OCI-LY1 (cell line): ENCODE measurements around the gene PPP2R2B.

Source experiments
- H2AFZ ChIP-seq: fragments of 200-600 bp; sonication (generic), shearing (Covaris generic); 2 replicates; pipeline ENCODE4 v1.6.0; 2014; ENCODE audit warnings: antibody characterized with exemption, mild to moderate bottlenecking, low read length
- H3F3A ChIP-seq: fragments of 200-600 bp; sonication (generic), shearing (Covaris generic); 2 replicates; pipeline ENCODE4 v1.6.0; 2014; ENCODE audit warnings: mild to moderate bottlenecking, antibody characterized with exemption, low read length, moderate library complexity; ENCODE audit not compliant: insufficient read depth
- H3K27ac ChIP-seq: fragments of 200-600 bp; sonication (generic); 2 replicates; pipeline ENCODE4 v1.5.1; 2014; ENCODE audit warnings: low read length, mixed run types, mild to moderate bottlenecking, low read depth; ENCODE audit not compliant: poor library complexity, severe bottlenecking
- H3K27me3 ChIP-seq: fragments of 200-600 bp; sonication (generic); 2 replicates; pipeline ENCODE4 v1.6.0; 2014; ENCODE audit warnings: antibody characterized with exemption, mild to moderate bottlenecking, low read length, moderate library complexity; ENCODE audit not compliant: insufficient read depth
- H3K36me3 ChIP-seq: fragments of 200-600 bp; sonication (generic); 2 replicates; pipeline ENCODE4 v1.6.1; 2014; ENCODE audit warnings: mild to moderate bottlenecking, antibody characterized with exemption, low read length, moderate library complexity, mixed read lengths; ENCODE audit not compliant: insufficient read depth
- H3K4me1 ChIP-seq: fragments of 200-600 bp; sonication (generic); 2 replicates; pipeline ENCODE4 v1.5.1; 2014; ENCODE audit warnings: mild to moderate bottlenecking, low read length, moderate library complexity; ENCODE audit not compliant: insufficient read depth, severe bottlenecking
- H3K4me2 ChIP-seq: fragments of 200-600 bp; sonication (generic), shearing (Covaris generic); 2 replicates; pipeline ENCODE4 v1.6.1; 2014; ENCODE audit warnings: low read length
- H3K4me3 ChIP-seq: fragments of 200-600 bp; sonication (generic); 2 replicates; pipeline ENCODE4 v1.5.1; 2014; ENCODE audit warnings: low read length, low read depth, mild to moderate bottlenecking, mixed read lengths; ENCODE audit not compliant: poor library complexity, severe bottlenecking
- H3K79me2 ChIP-seq: fragments of 200-600 bp; shearing (Covaris generic); 2 replicates; pipeline ENCODE4 v1.6.1; 2016; ENCODE audit warnings: mixed run types, low read length, mixed read lengths; ENCODE audit not compliant: insufficient read depth
- H3K9ac ChIP-seq: fragments of 200-600 bp; sonication (generic), shearing (Covaris generic); 2 replicates; pipeline ENCODE4 v1.6.1; 2014; ENCODE audit warnings: mild to moderate bottlenecking, low read length, mixed read lengths
- H3K9me2 ChIP-seq: fragments of 200-600 bp; sonication (generic), shearing (Covaris generic); 2 replicates; pipeline ENCODE4 v1.6.1; 2014; ENCODE audit warnings: low read depth, mild to moderate bottlenecking, low read length, mixed read lengths
- H3K9me3 ChIP-seq: fragments of 200-600 bp; shearing (Covaris generic); 2 replicates; pipeline ENCODE4 v1.6.1; 2014; ENCODE audit warnings: low read length, mixed read lengths
- H4K20me1 ChIP-seq: fragments of 200-600 bp; sonication (generic), shearing (Covaris generic); 2 replicates; pipeline ENCODE4 v1.6.0; 2016; ENCODE audit warnings: mild to moderate bottlenecking, low read length; ENCODE audit not compliant: insufficient read depth
- CTCF ChIP-seq: fragments of 200-600 bp; sonication (generic), shearing (Covaris generic); IDR thresholded peaks from 2 replicates; pipeline ENCODE4 v1.5.1; 2017; ENCODE audit warnings: mild to moderate bottlenecking, antibody characterized with exemption, low read length, moderate library complexity, mixed read lengths
- EZH2 ChIP-seq: fragments of 200-600 bp; sonication (generic), shearing (Covaris generic); IDR thresholded peaks from 2 replicates; pipeline ENCODE4 v1.8.0; 2017; ENCODE audit warnings: borderline replicate concordance, mixed run types, mild to moderate bottlenecking, antibody characterized with exemption, low read length, moderate library complexity, mixed read lengths

The PPP2R2B gene

DNA sequence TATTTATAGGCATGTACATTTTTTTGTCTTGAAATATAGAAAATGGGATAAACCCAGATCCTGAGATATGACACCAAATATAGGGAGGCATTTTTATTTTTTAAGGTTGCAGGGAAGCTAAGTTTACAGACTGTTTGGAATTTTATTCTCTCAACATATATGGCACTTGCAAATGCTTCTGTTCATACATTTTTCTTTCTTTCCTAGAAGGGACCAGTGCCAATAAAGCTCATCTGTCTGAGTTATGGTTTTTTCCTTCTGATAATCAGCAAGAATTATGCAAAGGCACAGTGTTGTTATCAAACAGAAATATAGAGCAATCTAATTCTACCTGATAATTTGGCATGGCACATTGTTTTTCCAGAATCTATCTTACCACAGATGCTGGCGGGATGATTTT is 205.7 kb downstream of the PPP2R2B start:
- no peak overlapping the region for H3K27ac ChIP-seq
- no peaks in the 10 kb centered on the region for H3K9me3 ChIP-seq
- H4K20me1 ChIP-seq, result no peaks in the 10 kb centered on the region
- no peaks in the 10 kb centered on the region for H3K79me2 ChIP-seq
- no peaks in the 10 kb centered on the region for H3K36me3 ChIP-seq
- H3K9ac ChIP-seq, result no peak overlapping the region
- no peak overlapping the region for H2AFZ ChIP-seq
- TF ChIP-seq CTCF (no peak), EZH2 (no peak)
- no peaks in the 10 kb centered on the region for H3K4me1 ChIP-seq
- H3K4me3 ChIP-seq, result no peak overlapping the region
- no peak overlapping the region for H3K4me2 ChIP-seq
- H3K27me3 ChIP-seq, result no peaks in the 10 kb centered on the region
- no peaks in the 10 kb centered on the region for H3F3A ChIP-seq
- no peaks in the 10 kb centered on the region for H3K9me2 ChIP-seq

DNA sequence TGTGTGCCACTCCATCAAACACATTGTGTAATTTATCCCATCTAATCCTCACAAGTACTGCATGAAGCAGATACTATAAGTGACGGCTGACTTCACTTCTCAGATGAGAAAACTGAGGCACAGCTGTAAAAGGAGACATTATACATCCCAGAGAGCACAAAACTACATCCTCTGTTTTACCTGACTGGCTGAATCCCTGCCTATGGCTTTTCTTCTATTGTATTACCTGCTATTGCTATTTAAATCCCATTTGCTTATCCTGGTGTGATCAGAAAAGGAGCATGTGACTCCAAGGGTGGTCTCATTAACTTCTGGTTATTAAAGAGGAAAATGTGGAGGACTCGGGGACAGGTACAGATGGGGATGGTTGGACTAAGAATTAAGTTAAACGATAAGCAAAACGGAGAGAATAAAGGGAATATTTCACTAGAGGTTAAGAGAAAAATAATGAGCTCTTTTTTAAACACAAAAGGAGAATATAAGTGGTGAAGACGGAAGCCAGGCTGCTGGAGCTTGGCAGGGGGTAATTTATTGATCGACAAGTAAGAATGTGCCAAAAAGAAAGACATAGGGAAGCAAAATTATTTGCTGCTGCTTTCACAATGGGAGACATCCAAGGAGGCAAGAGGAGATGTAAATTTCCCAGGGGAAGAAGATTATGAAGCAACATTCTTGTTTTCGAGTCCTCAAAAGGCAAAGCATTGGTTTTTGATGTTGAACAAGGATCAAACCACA is 206.8 kb downstream of the PPP2R2B start:
- no peak for TF ChIP-seq CTCF
- Histone ChIP-seq H3K79me2 (no peaks in the 10 kb centered on the region), H3K36me3 (no peaks in the 10 kb centered on the region), H4K20me1 (no peaks in the 10 kb centered on the region), H3K27ac (no peak overlapping the region), H3F3A (no peaks in the 10 kb centered on the region), H3K27me3 (no peaks in the 10 kb centered on the region), H3K4me2 (no peak overlapping the region), H3K9me2 (no peaks in the 10 kb centered on the region), H3K9me3 (no peaks in the 10 kb centered on the region), H3K4me1 (no peaks in the 10 kb centered on the region), H2AFZ (no peak overlapping the region), H3K9ac (no peak overlapping the region), H3K4me3 (no peak overlapping the region)

GRCh38 chr5:146669656-146670055 is 208.9 kb downstream of the PPP2R2B start:
- Histone ChIP-seq H3K27ac (no peak overlapping the region), H3K9ac (no peak overlapping the region), H3K9me3 (no peaks in the 10 kb centered on the region), H3K27me3 (no peaks in the 10 kb centered on the region), H2AFZ (no peak overlapping the region), H3K4me1 (no peaks in the 10 kb centered on the region), H3F3A (no peaks in the 10 kb centered on the region), H3K4me2 (no peak overlapping the region), H3K79me2 (no peaks in the 10 kb centered on the region), H4K20me1 (no peaks in the 10 kb centered on the region), H3K36me3 (no peaks in the 10 kb centered on the region), H3K9me2 (no peaks in the 10 kb centered on the region), H3K4me3 (no peak overlapping the region)
- no peak for TF ChIP-seq EZH2
- TF ChIP-seq CTCF, result no peak
